ENCODE data around the gene PCDHGC3. TPM values are rescaled to one million over a fixed set of nuclear protein-coding genes. Genes with fewer than 3 reads are reported as not detected.

PCDHGC3 gene
- total and polyA plus RNA-seq, 9 donors, result 52.7 to 165 (median 128) TPM

GRCh38 chr5:141491323-141492167 lies 15.8 kb downstream of the PCDHGC3 start:
- Histone ChIP-seq H3K27ac (ENCODE audit: low read length) (no peak overlapping the region), H3K9me3 (replicated peaks; ENCODE audit: control insufficient read depth, low read depth, low read length) (no peaks in the 10 kb centered on the region), H3K4me1 (ENCODE audit: control insufficient read depth, insufficient read depth, low read length) (peaks cover 52% of the 10 kb centered on the region), H3K4me3 (ENCODE audit: low read length) (no peak overlapping the region), H3K36me3 (ENCODE audit: control insufficient read depth, insufficient read depth, low read length) (peaks cover 61% of the 10 kb centered on the region), H3K27me3 (ENCODE audit: control insufficient read depth, insufficient read depth, low read length) (peaks cover 15% of the 10 kb centered on the region)
- WGBS (ENCODE audit: insufficient coverage), result 37% methylated on average over 57 of the region's 66 CpGs
- no peak for DNase-seq

- H3K9me3 ChIP-seq (replicated peaks; ENCODE audit: control insufficient read depth, low read depth, low read length), result no peaks in the 10 kb centered on the region
- peaks cover 60% of the 10 kb centered on the region for H3K36me3 ChIP-seq (ENCODE audit: control insufficient read depth, insufficient read depth, low read length)
- no peak overlapping the region for H3K27ac ChIP-seq (ENCODE audit: low read length)
- H3K4me1 ChIP-seq (ENCODE audit: control insufficient read depth, insufficient read depth, low read length), result peaks cover 49% of the 10 kb centered on the region
- peaks cover 13% of the 10 kb centered on the region for H3K27me3 ChIP-seq (ENCODE audit: control insufficient read depth, insufficient read depth, low read length)
- peak; percentile 8 for DNase-seq
- no peak overlapping the region for H3K4me3 ChIP-seq (ENCODE audit: low read length)
- 56% methylated on average over 63 of the region's 68 CpGs for WGBS (ENCODE audit: insufficient coverage)
These were observed 16.6 kb downstream of the PCDHGC3 start for GRCh38 chr5:141492168-141492885.

- Histone ChIP-seq H3K9me3 (replicated peaks; ENCODE audit: control insufficient read depth, low read depth, low read length) (no peaks in the 10 kb centered on the region), H3K27me3 (ENCODE audit: control insufficient read depth, insufficient read depth, low read length) (peaks cover 13% of the 10 kb centered on the region), H3K4me1 (ENCODE audit: control insufficient read depth, insufficient read depth, low read length) (peaks cover 49% of the 10 kb centered on the region), H3K27ac (ENCODE audit: low read length) (peak overlapping the region; percentile 10), H3K4me3 (ENCODE audit: low read length) (no peak overlapping the region), H3K36me3 (ENCODE audit: control insufficient read depth, insufficient read depth, low read length) (peaks cover 58% of the 10 kb centered on the region)
- no CpG with 5 or more reads among the region's 10 CpGs for WGBS (ENCODE audit: insufficient coverage)
- DNase-seq, result peak; percentile 14
These were observed 18.0 kb downstream of the PCDHGC3 start for GRCh38 chr5:141493500-141494422.

- Histone ChIP-seq H3K9me3 (replicated peaks; ENCODE audit: control insufficient read depth, low read depth, low read length) (no peaks in the 10 kb centered on the region), H3K27ac (ENCODE audit: low read length) (peak overlapping the region; percentile 83), H3K4me3 (ENCODE audit: low read length) (no peak overlapping the region), H3K4me1 (ENCODE audit: control insufficient read depth, insufficient read depth, low read length) (peaks cover 42% of the 10 kb centered on the region), H3K36me3 (ENCODE audit: control insufficient read depth, insufficient read depth, low read length) (peaks cover 46% of the 10 kb centered on the region), H3K27me3 (ENCODE audit: control insufficient read depth, insufficient read depth, low read length) (peaks cover 13% of the 10 kb centered on the region)
- WGBS (ENCODE audit: insufficient coverage), result 58% methylated on average over 10 of the region's 22 CpGs
- DNase-seq, result peak; percentile 12
These were observed 19.1 kb downstream of the PCDHGC3 start for GRCh38 chr5:141494761-141495452.

- Histone ChIP-seq H3K27me3 (ENCODE audit: control insufficient read depth, insufficient read depth, low read length) (peaks cover 9% of the 10 kb centered on the region), H3K9me3 (replicated peaks; ENCODE audit: control insufficient read depth, low read depth, low read length) (no peaks in the 10 kb centered on the region), H3K27ac (ENCODE audit: low read length) (peak overlapping the region; percentile 83), H3K4me3 (ENCODE audit: low read length) (no peak overlapping the region), H3K4me1 (ENCODE audit: control insufficient read depth, insufficient read depth, low read length) (peaks cover 42% of the 10 kb centered on the region), H3K36me3 (ENCODE audit: control insufficient read depth, insufficient read depth, low read length) (peaks cover 41% of the 10 kb centered on the region)
- 83% methylated on average over 8 of the region's 8 CpGs for WGBS (ENCODE audit: insufficient coverage)
- no peak for DNase-seq
These were observed 19.7 kb downstream of the PCDHGC3 start for GRCh38 chr5:141495453-141495811.

GRCh38 chr5:141496038-141496437 lies 20.3 kb downstream of the PCDHGC3 start:
- H3K36me3 ChIP-seq (ENCODE audit: control insufficient read depth, insufficient read depth, low read length), result peaks cover 35% of the 10 kb centered on the region
- no peaks in the 10 kb centered on the region for H3K9me3 ChIP-seq (replicated peaks; ENCODE audit: control insufficient read depth, low read depth, low read length)
- H3K27me3 ChIP-seq (ENCODE audit: control insufficient read depth, insufficient read depth, low read length), result peaks cover 4% of the 10 kb centered on the region
- H3K27ac ChIP-seq (ENCODE audit: low read length), result peak overlapping the region; percentile 83
- H3K4me1 ChIP-seq (ENCODE audit: control insufficient read depth, insufficient read depth, low read length), result peaks cover 41% of the 10 kb centered on the region
- WGBS (ENCODE audit: insufficient coverage), result 72% methylated on average over 2 of the region's 4 CpGs
- DNase-seq, result peak; percentile 79
- H3K4me3 ChIP-seq (ENCODE audit: low read length), result no peak overlapping the region

GRCh38 chr5:141501761-141502160 lies 26.0 kb downstream of the PCDHGC3 start:
- no peaks in the 10 kb centered on the region for H3K27me3 ChIP-seq (ENCODE audit: control insufficient read depth, insufficient read depth, low read length)
- peaks cover 12% of the 10 kb centered on the region for H3K4me1 ChIP-seq (ENCODE audit: control insufficient read depth, insufficient read depth, low read length)
- 57% methylated on average over 3 of the region's 7 CpGs for WGBS (ENCODE audit: insufficient coverage)
- H3K36me3 ChIP-seq (ENCODE audit: control insufficient read depth, insufficient read depth, low read length), result peaks cover 45% of the 10 kb centered on the region
- H3K9me3 ChIP-seq (replicated peaks; ENCODE audit: control insufficient read depth, low read depth, low read length), result no peaks in the 10 kb centered on the region
- no peak for DNase-seq
- no peak overlapping the region for H3K27ac ChIP-seq (ENCODE audit: low read length)
- no peak overlapping the region for H3K4me3 ChIP-seq (ENCODE audit: low read length)

GRCh38 chr5:141503681-141504080 lies 27.9 kb downstream of the PCDHGC3 start:
- 100% methylated on average over 1 of the region's 2 CpGs for WGBS (ENCODE audit: insufficient coverage)
- no peak for DNase-seq
- H3K36me3 ChIP-seq (ENCODE audit: control insufficient read depth, insufficient read depth, low read length), result peaks cover 42% of the 10 kb centered on the region
- peak overlapping the region; percentile 13 for H3K27ac ChIP-seq (ENCODE audit: low read length)
- H3K27me3 ChIP-seq (ENCODE audit: control insufficient read depth, insufficient read depth, low read length), result no peaks in the 10 kb centered on the region
- H3K9me3 ChIP-seq (replicated peaks; ENCODE audit: control insufficient read depth, low read depth, low read length), result no peaks in the 10 kb centered on the region
- H3K4me1 ChIP-seq (ENCODE audit: control insufficient read depth, insufficient read depth, low read length), result peaks cover 29% of the 10 kb centered on the region
- H3K4me3 ChIP-seq (ENCODE audit: low read length), result no peak overlapping the region

- H3K27me3 ChIP-seq (ENCODE audit: control insufficient read depth, insufficient read depth, low read length), result no peaks in the 10 kb centered on the region
- DNase-seq, result peak; percentile 53
- H3K27ac ChIP-seq (ENCODE audit: low read length), result peak overlapping the region; percentile 13
- H3K4me3 ChIP-seq (ENCODE audit: low read length), result no peak overlapping the region
- peaks cover 43% of the 10 kb centered on the region for H3K36me3 ChIP-seq (ENCODE audit: control insufficient read depth, insufficient read depth, low read length)
- 92% methylated on average over 3 of the region's 4 CpGs for WGBS (ENCODE audit: insufficient coverage)
- H3K4me1 ChIP-seq (ENCODE audit: control insufficient read depth, insufficient read depth, low read length), result peaks cover 34% of the 10 kb centered on the region
- no peaks in the 10 kb centered on the region for H3K9me3 ChIP-seq (replicated peaks; ENCODE audit: control insufficient read depth, low read depth, low read length)
These were observed 28.4 kb downstream of the PCDHGC3 start for GRCh38 chr5:141504216-141504615.
